ENCODE data around the gene STK32C. TPM values are rescaled to one million over a fixed set of nuclear protein-coding genes. Genes with fewer than 3 reads are reported as not detected.

The STK32C gene
- total and polyA plus RNA-seq, 10 of the 15 experiments (the other 5 are each of a cell fraction or from before 2014, with no cell fraction given), result 1.5 to 18.1 (median 6.4) TPM

GRCh38 chr10:132211246-132211645 is 96.5 kb downstream of the STK32C start:
- no peak overlapping the region for H3K9ac ChIP-seq (ENCODE audit: control insufficient read depth, insufficient read depth, low read length)
- intact Hi-C loops (cut with micrococcal nuclease; ENCODE audit: unreplicated experiment), result no loop called here
- no peaks in the 10 kb centered on the region for H4K20me1 ChIP-seq (ENCODE audit: control insufficient read depth, insufficient read depth)
- in situ Hi-C loops (cut with MboI), result no loop called here
- H3K36me3 ChIP-seq (ENCODE audit: control insufficient read depth in 2 of 2, insufficient read depth in 2 of 2, low read length in 1 of 2), result no peaks in the 10 kb centered on the region
- no peak for TF ChIP-seq NFIC (IDR thresholded peaks at IDR 0.05; ENCODE audit: low read depth, low read length)
- no peak for TF ChIP-seq IKZF1 (conservative IDR thresholded peaks at IDR 0.05)
- no peak for TF ChIP-seq RFX5 (IDR thresholded peaks at IDR 0.05; ENCODE audit: low read depth, low read length)
- no peak for TF ChIP-seq TAF1 (IDR thresholded peaks at IDR 0.05; ENCODE audit: borderline replicate concordance, low read depth, low read length)
- no peak for TF ChIP-seq YBX1 (IDR thresholded peaks at IDR 0.05)
- no peak for TF ChIP-seq SMC3 (IDR thresholded peaks at IDR 0.05; ENCODE audit: borderline replicate concordance, low read length)
- TF ChIP-seq MXI1 (IDR thresholded peaks at IDR 0.05; ENCODE audit: low read depth, low read length), result no peak
- TF ChIP-seq NR2C2 (IDR thresholded peaks at IDR 0.05; ENCODE audit: borderline replicate concordance, control insufficient read depth, insufficient read length, low read depth), result no peak
- TF ChIP-seq MAX (IDR thresholded peaks at IDR 0.05; ENCODE audit: low read depth, low read length), result no peak
- TF ChIP-seq TBL1XR1 (IDR thresholded peaks at IDR 0.05; ENCODE audit: low read depth, low read length), result no peak
- TF ChIP-seq USF1 (IDR thresholded peaks at IDR 0.05; ENCODE audit: borderline replicate concordance, extremely low read length, insufficient read depth, low read depth, low read length), result no peak
- ChIA-PET SMC1A (ENCODE audit: uncharacterized antibody, unreplicated experiment) (no interaction called here), RAD21 (ENCODE audit: unreplicated experiment) (no interaction called here), CTCF (no interaction called here), POLR2A (no interaction called here)
- DNase-seq (ENCODE audit: low read depth, low spot score) (no peak), FAIRE-seq (no peak), ATAC-seq (no peak)
- no TSS peak for BruUV-seq (replicated peaks)
- no peak overlapping the region for H3K4me3 ChIP-seq
- H2AFZ ChIP-seq (ENCODE audit: control insufficient read depth, low read depth, low read length), result no peak overlapping the region
- no peaks in the 10 kb centered on the region; the same call in 2 of the 3 replicates for H3K9me3 ChIP-seq (replicated peaks; ENCODE audit: control insufficient read depth, insufficient read depth, low read length)
- H3K79me2 ChIP-seq (ENCODE audit: control insufficient read depth, insufficient read depth, low read length), result no peaks in the 10 kb centered on the region
- no peaks in the 10 kb centered on the region for H3K27me3 ChIP-seq (replicated peaks in 1 of 2; ENCODE audit: control insufficient read depth in 2 of 2, insufficient read depth in 2 of 2, low read length in 1 of 2)
- H3K4me2 ChIP-seq (ENCODE audit: control insufficient read depth, insufficient read depth), result no peak overlapping the region
- H3K27ac ChIP-seq (ENCODE audit: control insufficient read depth, insufficient read depth), result no peak overlapping the region
- no peaks in the 10 kb centered on the region for H3K4me1 ChIP-seq (ENCODE audit: control insufficient read depth, insufficient read depth, low read length)
- 71% methylated on average over 14 of the region's 14 CpGs for WGBS (ENCODE audit: insufficient coverage, insufficient replicate concordance, low lambda C conversion rate, missing lambda C conversion rate)

All from GM12878 (cell line).